WTC11 (cell line): ENCODE data around the gene PLA2G4E. TPM values are rescaled to one million over a fixed set of nuclear protein-coding genes. Genes with fewer than 3 reads are reported as not detected.

Experiments
- ATAC-seq: fragments of 200-7000 bp; cut with Tn5 transposase; 2 replicates; pipeline ENCODE4 v1.10.0; 2021; ENCODE audit warnings: mild to moderate bottlenecking, moderate library complexity
- CTCF ChIA-PET: fragments of 300-600 bp; sonication (Branson Sonifier 250); formaldehyde crosslinking; loops from one replicate; lab custom pipeline; 2021; ENCODE audit warnings: antibody characterized with exemption; lab: Charles Lee
- POLR2A ChIA-PET: fragments of 350-600 bp; sonication (Branson Sonifier 250); formaldehyde crosslinking; loops from one replicate; lab custom pipeline; 2021; ENCODE audit warnings: antibody characterized with exemption; lab: Charles Lee
- DNase-seq: peaks from one replicate; pipeline ENCODE4 v3.0.0; 2021; ENCODE audit warnings: low spot score
- H3K27ac Mint-ChIP-seq: 2 replicates; pipeline ENCODE4 v1.8.0; 2021; ENCODE audit warnings: mixed read lengths
- H3K27me3 Mint-ChIP-seq: 2 replicates; pipeline ENCODE4 v1.8.0; 2021; ENCODE audit warnings: low read depth, mild to moderate bottlenecking, moderate library complexity, mixed read lengths
- H3K36me3 Mint-ChIP-seq: 2 replicates; pipeline ENCODE4 v1.8.0; 2021; ENCODE audit warnings: mixed read lengths
- H3K4me1 Mint-ChIP-seq: 2 replicates; pipeline ENCODE4 v1.8.0; 2022; ENCODE audit warnings: mixed read lengths
- H3K4me3 Mint-ChIP-seq: 2 replicates; pipeline ENCODE4 v1.8.0; 2021; ENCODE audit warnings: mild to moderate bottlenecking, moderate library complexity, mixed read lengths
- H3K9me3 Mint-ChIP-seq: 2 replicates; pipeline ENCODE4 v1.8.0; 2021; ENCODE audit warnings: mixed read lengths
- ATF3 ChIP-seq: sonication (generic); formaldehyde crosslinking; conservative IDR thresholded peaks from 2 replicates; pipeline ENCODE4 v1.8.1; 2022; ENCODE audit warnings: mild to moderate bottlenecking, missing genetic modification reagents
- CREM ChIP-seq: sonication (generic); formaldehyde crosslinking; IDR thresholded peaks from 2 replicates; pipeline ENCODE4 v1.8.1; 2022; ENCODE audit warnings: mild to moderate bottlenecking, missing genetic modification reagents, moderate library complexity
- ERG ChIP-seq: fragments of 250-450 bp; sonication (Bioruptor Pico); IDR thresholded peaks from 2 replicates; pipeline ENCODE4 v1.8.0; 2021; ENCODE audit warnings: mild to moderate bottlenecking
- HMGA2 ChIP-seq: fragments of 250-450 bp; sonication (Bioruptor Pico); IDR thresholded peaks from 2 replicates; pipeline ENCODE4 v1.4.0; 2021; ENCODE audit warnings: mild to moderate bottlenecking, moderate library complexity
- KAT7 ChIP-seq: sonication (generic); formaldehyde crosslinking; IDR thresholded peaks from 2 replicates; pipeline ENCODE4 v1.8.1; 2023; ENCODE audit warnings: missing genetic modification reagents, mild to moderate bottlenecking, borderline replicate concordance
- NFATC4 ChIP-seq: fragments of 250-450 bp; sonication (Bioruptor Pico); IDR thresholded peaks from 2 replicates; pipeline ENCODE4 v1.9.0; 2021; ENCODE audit warnings: mild to moderate bottlenecking
- NFE2L1 ChIP-seq: sonication (generic); formaldehyde crosslinking; IDR thresholded peaks from 2 replicates; pipeline ENCODE4 v1.8.1; 2023; ENCODE audit warnings: missing genetic modification reagents
- NR3C1 ChIP-seq: sonication (generic); formaldehyde crosslinking; conservative IDR thresholded peaks from 2 replicates; pipeline ENCODE4 v1.8.1; 2023; ENCODE audit warnings: low read depth, mild to moderate bottlenecking, missing genetic modification reagents
- OVOL2 ChIP-seq: fragments of 250-450 bp; sonication (Bioruptor Pico); IDR thresholded peaks from 2 replicates; pipeline ENCODE4 v1.9.0; 2021; ENCODE audit warnings: mild to moderate bottlenecking, borderline replicate concordance
- RELA ChIP-seq: sonication (generic); formaldehyde crosslinking; IDR thresholded peaks from 2 replicates; pipeline ENCODE4 v1.8.1; 2022; ENCODE audit warnings: missing genetic modification reagents, mild to moderate bottlenecking, borderline replicate concordance
- SMAD4 ChIP-seq: sonication (generic); formaldehyde crosslinking; IDR thresholded peaks from 2 replicates; pipeline ENCODE4 v1.8.0; 2022; ENCODE audit warnings: mild to moderate bottlenecking, missing genetic modification reagents
- SP1 ChIP-seq: sonication (generic); formaldehyde crosslinking; conservative IDR thresholded peaks from 2 replicates; pipeline ENCODE4 v1.8.1; 2022; ENCODE audit warnings: missing genetic modification reagents
- STAT6 ChIP-seq: sonication (generic); formaldehyde crosslinking; conservative IDR thresholded peaks from 2 replicates; pipeline ENCODE4 v1.8.1; 2023; ENCODE audit warnings: mild to moderate bottlenecking, low read depth, missing genetic modification reagents, moderate library complexity
- ZNF138 ChIP-seq: sonication (generic); formaldehyde crosslinking; conservative IDR thresholded peaks from 2 replicates; pipeline ENCODE4 v1.8.1; 2022; ENCODE audit warnings: mild to moderate bottlenecking, moderate library complexity, missing genetic modification reagents
- ZNF219 ChIP-seq: sonication (generic); formaldehyde crosslinking; IDR thresholded peaks from 2 replicates; pipeline ENCODE4 v1.8.0; 2023; ENCODE audit warnings: missing genetic modification reagents, mild to moderate bottlenecking, borderline replicate concordance
- total RNA-seq: library from RNA; stranded (reverse); gene quantifications from 3 replicates; pipeline ENCODE4 v1.2.3, GENCODE V29; 2021
- TF ChIP-seq, protein P1 (sequence below): sonication (generic); formaldehyde crosslinking; IDR thresholded peaks from 2 replicates; pipeline ENCODE4 v1.8.0; 2022; ENCODE audit warnings: mild to moderate bottlenecking, missing genetic modification reagents
- TF ChIP-seq, protein P2 (sequence below): sonication (generic); formaldehyde crosslinking; IDR thresholded peaks from 2 replicates; pipeline ENCODE4 v1.8.1; 2022; ENCODE audit warnings: low read depth, mild to moderate bottlenecking, moderate library complexity, missing genetic modification reagents, borderline replicate concordance
- TF ChIP-seq, protein P3 (sequence below): sonication (generic); formaldehyde crosslinking; IDR thresholded peaks from 2 replicates; pipeline ENCODE4 v1.8.1; 2023; ENCODE audit warnings: mild to moderate bottlenecking, missing genetic modification reagents, moderate library complexity

PLA2G4E gene
- total RNA-seq, 1 experiment from 2014 or later: not detected

- TF ChIP-seq, protein P1, sequence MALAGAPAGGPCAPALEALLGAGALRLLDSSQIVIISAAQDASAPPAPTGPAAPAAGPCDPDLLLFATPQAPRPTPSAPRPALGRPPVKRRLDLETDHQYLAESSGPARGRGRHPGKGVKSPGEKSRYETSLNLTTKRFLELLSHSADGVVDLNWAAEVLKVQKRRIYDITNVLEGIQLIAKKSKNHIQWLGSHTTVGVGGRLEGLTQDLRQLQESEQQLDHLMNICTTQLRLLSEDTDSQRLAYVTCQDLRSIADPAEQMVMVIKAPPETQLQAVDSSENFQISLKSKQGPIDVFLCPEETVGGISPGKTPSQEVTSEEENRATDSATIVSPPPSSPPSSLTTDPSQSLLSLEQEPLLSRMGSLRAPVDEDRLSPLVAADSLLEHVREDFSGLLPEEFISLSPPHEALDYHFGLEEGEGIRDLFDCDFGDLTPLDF: no peak
- TF ChIP-seq ZNF138 (CRISPR knock-in tag): no peak
- TF ChIP-seq ZNF219 (CRISPR knock-in tag): no peak
- no peak for TF ChIP-seq NFATC4 (CRISPR knock-in tag)
Measured at GRCh38 chr15:41994171-41994650, 26.6 kb downstream of the PLA2G4E start (continued).

- Mint-ChIP-seq H3K4me1 (peaks cover 6% of the 10 kb centered on the region), H3K27me3 (no peaks in the 10 kb centered on the region; the same call in 1 of the 2 replicates), H3K36me3 (no peaks in the 10 kb centered on the region), H3K4me3 (no peak overlapping the region), H3K27ac (no peak overlapping the region), H3K9me3 (no peaks in the 10 kb centered on the region)
- POLR2A ChIA-PET: no interaction called here
- CTCF ChIA-PET: interaction anchor here (1.3 to 1.7 kb wide), 3 partner anchors 13 to 144 kb away, joined by 3 to 7 read pairs (median 4); no protein-coding TSS in a partner anchor
- no peak for ATAC-seq
- no peak for TF ChIP-seq RELA (CRISPR knock-in tag)
- no peak for TF ChIP-seq HMGA2 (CRISPR knock-in tag)
- no peak for TF ChIP-seq CREM (CRISPR knock-in tag)
- TF ChIP-seq OVOL2 (CRISPR knock-in tag): no peak
- TF ChIP-seq STAT6 (CRISPR knock-in tag): no peak
- no peak for TF ChIP-seq NR3C1
- TF ChIP-seq ATF3 (CRISPR knock-in tag): no peak
- no peak for TF ChIP-seq SMAD4 (CRISPR knock-in tag)
- no peak for TF ChIP-seq ZNF219 (CRISPR knock-in tag)
- TF ChIP-seq, protein P2, sequence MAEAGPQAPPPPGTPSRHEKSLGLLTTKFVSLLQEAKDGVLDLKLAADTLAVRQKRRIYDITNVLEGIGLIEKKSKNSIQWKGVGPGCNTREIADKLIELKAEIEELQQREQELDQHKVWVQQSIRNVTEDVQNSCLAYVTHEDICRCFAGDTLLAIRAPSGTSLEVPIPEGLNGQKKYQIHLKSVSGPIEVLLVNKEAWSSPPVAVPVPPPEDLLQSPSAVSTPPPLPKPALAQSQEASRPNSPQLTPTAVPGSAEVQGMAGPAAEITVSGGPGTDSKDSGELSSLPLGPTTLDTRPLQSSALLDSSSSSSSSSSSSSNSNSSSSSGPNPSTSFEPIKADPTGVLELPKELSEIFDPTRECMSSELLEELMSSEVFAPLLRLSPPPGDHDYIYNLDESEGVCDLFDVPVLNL (CRISPR knock-in tag): no peak
- no peak for TF ChIP-seq ERG
- no peak for TF ChIP-seq KAT7 (CRISPR knock-in tag)
- no peak for TF ChIP-seq NFE2L1 (CRISPR knock-in tag)
- no peak for TF ChIP-seq SP1 (CRISPR knock-in tag)
- TF ChIP-seq, protein P3, sequence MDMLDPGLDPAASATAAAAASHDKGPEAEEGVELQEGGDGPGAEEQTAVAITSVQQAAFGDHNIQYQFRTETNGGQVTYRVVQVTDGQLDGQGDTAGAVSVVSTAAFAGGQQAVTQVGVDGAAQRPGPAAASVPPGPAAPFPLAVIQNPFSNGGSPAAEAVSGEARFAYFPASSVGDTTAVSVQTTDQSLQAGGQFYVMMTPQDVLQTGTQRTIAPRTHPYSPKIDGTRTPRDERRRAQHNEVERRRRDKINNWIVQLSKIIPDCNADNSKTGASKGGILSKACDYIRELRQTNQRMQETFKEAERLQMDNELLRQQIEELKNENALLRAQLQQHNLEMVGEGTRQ (CRISPR knock-in tag): no peak
- no peak for DNase-seq
Measured at GRCh38 chr15:41993472-41994170, 27.2 kb downstream of the PLA2G4E start.
